Ectodermal cell (in vitro differentiated cells): ENCODE data around the gene FBXO33.

Source experiments
- H3K27ac ChIP-seq: 2 replicates; pipeline ENCODE4 v1.7.0; 2013; ENCODE audit warnings: mild to moderate bottlenecking, low read depth, low read length; ENCODE audit not compliant: insufficient read depth, poor library complexity, severe bottlenecking
- H3K27me3 ChIP-seq: 2 replicates; pipeline ENCODE4 v1.7.0; 2013; ENCODE audit warnings: mild to moderate bottlenecking, low read length; ENCODE audit not compliant: insufficient read depth, control insufficient read depth, poor library complexity, severe bottlenecking
- H3K36me3 ChIP-seq: one replicate; pipeline ENCODE4 v1.7.0; 2013; ENCODE audit warnings: low read length; ENCODE audit not compliant: control insufficient read depth, insufficient read depth
- H3K4me1 ChIP-seq: one replicate; pipeline ENCODE4 v1.7.0; 2013; ENCODE audit warnings: low read length; ENCODE audit not compliant: control insufficient read depth, insufficient read depth
- H3K4me3 ChIP-seq: 2 replicates; pipeline ENCODE4 v1.7.0; 2013; ENCODE audit warnings: low read depth, low read length, control low read depth; ENCODE audit not compliant: insufficient read depth
- H3K9me3 ChIP-seq: 2 replicates; pipeline ENCODE4 v1.7.0; 2013; ENCODE audit warnings: mild to moderate bottlenecking, low read length, moderate library complexity; ENCODE audit not compliant: control insufficient read depth
- WGBS, 2 experiments: methylation state at CpG; one replicate each; pipeline ENCODE4 v1.1.7; 2013; ENCODE audit warnings: missing lambda C conversion rate in 2 of 2; 5-methylcytosine and 5-hydroxymethylcytosine counted together

The FBXO33 gene

GRCh38 chr14:39431416-39432178 lies 636 bp downstream of the FBXO33 start:
- H3K4me1 ChIP-seq = peaks cover 8% of the 10 kb centered on the region
- no peaks in the 10 kb centered on the region for H3K9me3 ChIP-seq
- no peaks in the 10 kb centered on the region for H3K27me3 ChIP-seq
- H3K27ac ChIP-seq = peak overlapping the region; percentile 100
- H3K36me3 ChIP-seq = no peaks in the 10 kb centered on the region
- WGBS, 2 experiments = 0% methylated on average over 81 of the region's 81 CpGs
- H3K4me3 ChIP-seq = peak overlapping the region; percentile 97

DNA sequence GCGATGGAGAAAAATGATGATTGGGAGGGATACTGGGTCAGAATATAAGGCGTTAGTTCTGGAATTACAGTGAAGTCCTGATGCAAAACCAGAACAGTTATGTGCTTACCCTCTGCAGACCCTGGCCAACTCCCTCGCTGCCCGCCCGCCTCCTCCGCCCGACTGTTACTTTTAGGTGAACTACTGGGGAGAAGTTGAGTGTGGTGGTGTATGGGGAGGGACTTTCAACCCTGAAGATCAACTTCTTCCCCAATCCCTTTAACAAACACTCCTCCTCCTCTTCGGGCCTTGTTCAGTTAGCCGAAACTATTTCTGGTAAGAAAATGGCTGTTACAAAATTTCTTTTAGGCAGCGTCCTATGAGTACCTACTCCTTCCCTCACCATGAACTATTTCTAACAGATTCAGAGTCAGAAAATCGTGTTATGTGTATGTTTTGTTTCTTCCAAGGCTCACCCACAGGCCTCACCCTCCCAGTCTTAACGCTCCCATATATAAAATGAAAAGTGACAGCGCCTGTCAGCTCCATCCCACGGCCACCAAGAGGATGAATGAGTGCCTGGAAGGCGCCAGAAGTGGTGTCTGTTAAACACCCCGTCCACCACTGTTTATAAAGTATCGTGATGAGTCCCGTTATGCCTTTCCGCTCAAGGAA lies 1.3 kb downstream of the FBXO33 start:
- Histone ChIP-seq H3K4me3 (peak overlapping the region; percentile 97), H3K27me3 (no peaks in the 10 kb centered on the region), H3K36me3 (no peaks in the 10 kb centered on the region), H3K9me3 (no peaks in the 10 kb centered on the region), H3K27ac (no peak overlapping the region), H3K4me1 (peaks cover 8% of the 10 kb centered on the region)
- WGBS, 2 experiments = 24 to 25% methylated on average over 16 to 19 of the region's 19 CpGs

DNA sequence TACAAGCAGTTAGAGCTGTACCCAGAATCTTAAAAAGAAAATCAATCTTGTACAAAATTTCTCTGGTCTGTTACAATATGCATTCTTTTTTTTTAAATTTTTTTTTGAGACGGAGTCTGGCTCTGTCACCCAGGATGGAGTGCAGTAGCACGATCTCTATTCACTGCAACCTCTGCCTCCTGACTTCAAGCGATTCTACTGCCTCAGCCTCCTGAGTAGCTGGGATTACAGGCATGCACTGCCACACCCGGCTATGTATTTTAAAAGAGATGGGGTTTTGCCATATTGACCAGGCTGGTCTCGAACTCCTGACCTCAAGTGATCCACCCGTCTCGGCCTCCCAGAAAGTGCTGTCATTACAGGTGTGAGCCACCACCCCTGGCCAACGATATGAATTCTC lies 4.1 kb downstream of the FBXO33 start:
- H3K27ac ChIP-seq = no peak overlapping the region
- WGBS, 2 experiments = 91 to 95% methylated on average over 8 of the region's 8 CpGs
- H3K9me3 ChIP-seq = no peaks in the 10 kb centered on the region
- no peak overlapping the region for H3K4me3 ChIP-seq
- no peaks in the 10 kb centered on the region for H3K27me3 ChIP-seq
- no peaks in the 10 kb centered on the region for H3K36me3 ChIP-seq
- H3K4me1 ChIP-seq = peaks cover 8% of the 10 kb centered on the region

- Histone ChIP-seq H3K4me1 (peaks cover 8% of the 10 kb centered on the region), H3K9me3 (no peaks in the 10 kb centered on the region), H3K4me3 (no peak overlapping the region), H3K27me3 (no peaks in the 10 kb centered on the region), H3K36me3 (no peaks in the 10 kb centered on the region), H3K27ac (no peak overlapping the region)
- WGBS, 2 experiments = 69 to 75% methylated on average over 7 of the region's 7 CpGs
Measured at GRCh38 chr14:39426605-39427004, 5.6 kb downstream of the FBXO33 start.

DNA sequence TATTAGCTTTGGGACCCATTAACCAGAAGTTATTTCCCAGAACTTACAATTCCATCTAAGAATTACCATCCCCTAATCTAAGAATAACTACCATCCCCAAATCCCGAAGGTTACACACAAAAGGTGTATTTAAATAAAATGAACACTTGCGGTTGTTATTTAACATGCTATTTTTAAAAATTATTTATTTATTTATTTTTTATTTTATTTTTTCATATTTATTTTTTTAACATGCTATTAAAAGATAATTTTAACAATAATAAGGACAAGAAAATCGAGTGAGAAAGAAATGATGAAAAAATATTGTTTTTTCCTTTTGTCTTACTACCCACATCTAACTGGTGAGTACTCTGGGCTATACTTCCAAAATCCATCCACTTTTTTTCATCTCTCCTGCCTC lies 6.3 kb downstream of the FBXO33 start:
- 100% methylated on average over 1 of the region's 3 CpGs; no CpG with 5 or more reads in 1 of the 2 experiments for WGBS, 2 experiments
- Histone ChIP-seq H3K27me3 (no peaks in the 10 kb centered on the region), H3K27ac (no peak overlapping the region), H3K36me3 (no peaks in the 10 kb centered on the region), H3K4me3 (no peak overlapping the region), H3K4me1 (peaks cover 7% of the 10 kb centered on the region), H3K9me3 (no peaks in the 10 kb centered on the region)

DNA sequence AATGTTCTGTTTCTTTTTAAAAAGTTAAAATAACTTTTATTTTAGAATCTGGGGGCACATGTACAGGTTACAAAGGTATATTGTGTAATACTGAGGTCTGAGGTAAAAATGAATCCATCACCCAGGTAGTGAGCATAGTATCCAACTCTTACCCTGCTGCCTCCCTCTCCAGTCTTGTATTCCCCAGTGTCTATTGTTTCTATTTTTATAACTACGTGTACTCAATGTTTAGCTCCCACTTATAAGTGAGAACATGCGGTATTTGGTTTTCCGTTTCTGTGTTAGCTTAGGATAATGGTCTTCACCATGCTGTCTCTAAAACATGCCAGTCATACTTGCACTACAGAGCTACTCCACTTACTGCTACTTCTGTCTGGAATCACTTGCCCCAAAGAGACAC lies 8.4 kb downstream of the FBXO33 start:
- Histone ChIP-seq H3K4me1 (no peaks in the 10 kb centered on the region), H3K9me3 (no peaks in the 10 kb centered on the region), H3K27ac (no peak overlapping the region), H3K4me3 (no peak overlapping the region), H3K36me3 (no peaks in the 10 kb centered on the region), H3K27me3 (no peaks in the 10 kb centered on the region)
- WGBS, 2 experiments = 96% methylated on average over 3 of the region's 3 CpGs

GRCh38 chr14:39422243-39422642 lies 10.0 kb downstream of the FBXO33 start:
- no peaks in the 10 kb centered on the region for H3K4me1 ChIP-seq
- H3K27ac ChIP-seq = no peak overlapping the region
- H3K4me3 ChIP-seq = no peak overlapping the region
- H3K27me3 ChIP-seq = no peaks in the 10 kb centered on the region
- no peaks in the 10 kb centered on the region for H3K36me3 ChIP-seq
- H3K9me3 ChIP-seq = no peaks in the 10 kb centered on the region

- 90 to 100% methylated on average over 1 of the region's 1 CpG for WGBS, 2 experiments
- no peaks in the 10 kb centered on the region for H3K36me3 ChIP-seq
- no peaks in the 10 kb centered on the region for H3K4me1 ChIP-seq
- H3K4me3 ChIP-seq = no peak overlapping the region
- H3K27ac ChIP-seq = no peak overlapping the region
- no peaks in the 10 kb centered on the region for H3K9me3 ChIP-seq
- no peaks in the 10 kb centered on the region for H3K27me3 ChIP-seq
Measured at GRCh38 chr14:39419272-39419671, 13.0 kb downstream of the FBXO33 start.

DNA sequence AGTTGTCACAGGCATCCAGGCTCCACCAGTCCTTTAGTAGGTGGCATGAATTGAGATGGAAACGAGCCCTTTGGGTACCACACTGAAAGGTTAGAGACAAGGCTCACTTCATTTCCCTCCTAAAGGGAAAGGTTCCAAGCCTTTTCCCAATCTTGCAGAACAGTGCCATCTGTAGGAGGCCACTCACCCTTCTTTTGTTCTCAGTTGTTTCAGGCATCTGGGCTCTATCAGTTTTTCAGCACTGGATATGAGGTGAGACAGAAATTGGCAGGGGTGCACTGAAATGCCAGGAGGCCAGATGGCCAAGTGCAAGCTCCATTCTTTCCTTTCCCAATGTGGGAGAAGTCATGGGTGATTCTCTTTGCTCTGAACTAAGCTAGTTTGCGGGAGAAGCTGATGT lies 15.2 kb downstream of the FBXO33 start:
- Histone ChIP-seq H3K27me3 (no peaks in the 10 kb centered on the region), H3K4me1 (no peaks in the 10 kb centered on the region), H3K27ac (no peak overlapping the region), H3K36me3 (no peaks in the 10 kb centered on the region), H3K4me3 (no peak overlapping the region), H3K9me3 (no peaks in the 10 kb centered on the region)
- WGBS, 2 experiments = 87 to 91% methylated on average over 2 of the region's 2 CpGs

GRCh38 chr14:39416072-39416471 lies 16.2 kb downstream of the FBXO33 start:
- no peaks in the 10 kb centered on the region for H3K27me3 ChIP-seq
- no peaks in the 10 kb centered on the region for H3K36me3 ChIP-seq
- no peak overlapping the region for H3K27ac ChIP-seq
- peaks cover 2% of the 10 kb centered on the region for H3K9me3 ChIP-seq
- no peak overlapping the region for H3K4me3 ChIP-seq
- WGBS, 2 experiments = no CpG with 5 or more reads among the region's 1 CpG
- no peaks in the 10 kb centered on the region for H3K4me1 ChIP-seq
